Parathyroid adenoma (tissue), 2 donors: ENCODE data around the gene PDGFD.

ENCODE experiments used
- H2AFZ ChIP-seq: fragments of 300-600 bp; sonication (generic); one replicate; pipeline ENCODE4 v1.7.0; 2017; ENCODE audit warnings: antibody characterized with exemption, mild to moderate bottlenecking
- H3K27ac ChIP-seq: fragments of 300-600 bp; sonication (generic); one replicate; pipeline ENCODE4 v1.7.0; 2017
- H3K27me3 ChIP-seq: fragments of 300-600 bp; sonication (generic); one replicate; pipeline ENCODE4 v1.7.0; 2017; ENCODE audit warnings: low read length; ENCODE audit not compliant: control insufficient read depth, insufficient read depth
- H3K36me3 ChIP-seq: fragments of 300-600 bp; sonication (generic); one replicate; pipeline ENCODE4 v1.7.0; 2017; ENCODE audit warnings: low read length; ENCODE audit not compliant: control insufficient read depth, insufficient read depth
- H3K4me1 ChIP-seq: fragments of 300-600 bp; sonication (generic); one replicate; pipeline ENCODE4 v1.7.0; 2017; ENCODE audit warnings: control low read depth
- H3K4me2 ChIP-seq: fragments of 300-600 bp; sonication (generic); one replicate; pipeline ENCODE4 v1.7.0; 2017; ENCODE audit warnings: low read length
- H3K4me3 ChIP-seq: fragments of 300-600 bp; sonication (generic); one replicate; pipeline ENCODE4 v1.7.0; 2017; ENCODE audit warnings: low read depth, low read length
- H3K79me2 ChIP-seq: fragments of 300-600 bp; sonication (generic); one replicate; pipeline ENCODE4 v1.7.0; 2017; ENCODE audit warnings: control low read depth
- H3K9ac ChIP-seq: fragments of 300-600 bp; sonication (generic); one replicate; pipeline ENCODE4 v1.7.0; 2017; ENCODE audit warnings: mild to moderate bottlenecking
- H3K9me3 ChIP-seq: fragments of 300-600 bp; sonication (generic); one replicate; pipeline ENCODE4 v1.7.0; 2017; ENCODE audit warnings: low read length; ENCODE audit not compliant: control insufficient read depth
- CTCF ChIP-seq: fragments of 300-600 bp; sonication (generic); IDR thresholded peaks from one replicate; pipeline ENCODE4 v1.7.0; 2017; ENCODE audit warnings: antibody characterized with exemption, mild to moderate bottlenecking
- donor health status: primary hyperparathyroidism.

PDGFD gene

GRCh38 chr11:104046331-104046730, 117.6 kb downstream of the PDGFD start:
- Histone ChIP-seq H3K4me2 (no peak overlapping the region), H3K9me3 (no peaks in the 10 kb centered on the region), H3K79me2 (no peaks in the 10 kb centered on the region), H3K4me3 (no peak overlapping the region), H3K9ac (no peak overlapping the region), H3K4me1 (no peaks in the 10 kb centered on the region), H3K27me3 (no peaks in the 10 kb centered on the region), H2AFZ (no peak overlapping the region), H3K36me3 (no peaks in the 10 kb centered on the region), H3K27ac (no peak overlapping the region)
- TF ChIP-seq CTCF, result no peak

GRCh38 chr11:104043678-104044239, 120.2 kb downstream of the PDGFD start:
- no peak overlapping the region for H3K9ac ChIP-seq
- H3K4me1 ChIP-seq, result no peaks in the 10 kb centered on the region
- H3K79me2 ChIP-seq, result no peaks in the 10 kb centered on the region
- H3K4me3 ChIP-seq, result no peak overlapping the region
- H3K4me2 ChIP-seq, result no peak overlapping the region
- H3K27ac ChIP-seq, result no peak overlapping the region
- no peaks in the 10 kb centered on the region for H3K36me3 ChIP-seq
- no peak overlapping the region for H2AFZ ChIP-seq
- no peaks in the 10 kb centered on the region for H3K9me3 ChIP-seq
- TF ChIP-seq CTCF, result no peak
- no peaks in the 10 kb centered on the region for H3K27me3 ChIP-seq

GRCh38 chr11:104043142-104043541, 120.8 kb downstream of the PDGFD start:
- Histone ChIP-seq H3K4me3 (no peak overlapping the region), H3K4me2 (no peak overlapping the region), H3K9ac (no peak overlapping the region), H2AFZ (no peak overlapping the region), H3K79me2 (no peaks in the 10 kb centered on the region), H3K27ac (no peak overlapping the region), H3K27me3 (no peaks in the 10 kb centered on the region), H3K9me3 (no peaks in the 10 kb centered on the region), H3K4me1 (no peaks in the 10 kb centered on the region), H3K36me3 (no peaks in the 10 kb centered on the region)
- no peak for TF ChIP-seq CTCF

GRCh38 chr11:104041792-104042191, 122.2 kb downstream of the PDGFD start:
- no peak overlapping the region for H3K4me3 ChIP-seq
- no peaks in the 10 kb centered on the region for H3K9me3 ChIP-seq
- H3K27ac ChIP-seq, result no peak overlapping the region
- TF ChIP-seq CTCF, result no peak
- no peaks in the 10 kb centered on the region for H3K36me3 ChIP-seq
- H3K4me2 ChIP-seq, result no peak overlapping the region
- H3K9ac ChIP-seq, result no peak overlapping the region
- no peaks in the 10 kb centered on the region for H3K4me1 ChIP-seq
- H3K27me3 ChIP-seq, result no peaks in the 10 kb centered on the region
- H3K79me2 ChIP-seq, result no peaks in the 10 kb centered on the region
- H2AFZ ChIP-seq, result no peak overlapping the region

- Histone ChIP-seq H3K27ac (no peak overlapping the region), H3K27me3 (no peaks in the 10 kb centered on the region), H3K9ac (no peak overlapping the region), H3K36me3 (no peaks in the 10 kb centered on the region), H2AFZ (no peak overlapping the region), H3K9me3 (no peaks in the 10 kb centered on the region), H3K4me1 (no peaks in the 10 kb centered on the region), H3K79me2 (no peaks in the 10 kb centered on the region), H3K4me2 (no peak overlapping the region), H3K4me3 (no peak overlapping the region)
- no peak for TF ChIP-seq CTCF
Observed at GRCh38 chr11:104036995-104037394, 127.0 kb downstream of the PDGFD start.
